GM15510 (cell line): ENCODE data around the gene KDF1.

Experiments used
- POLR2A ChIP-seq: IDR thresholded peaks from 3 replicates; pipeline ENCODE4 v1.6.1; 2011; ENCODE audit warnings: borderline replicate concordance; ENCODE audit not compliant: insufficient read length; ENCODE audit errors: extremely low read depth

Gene KDF1

DNA sequence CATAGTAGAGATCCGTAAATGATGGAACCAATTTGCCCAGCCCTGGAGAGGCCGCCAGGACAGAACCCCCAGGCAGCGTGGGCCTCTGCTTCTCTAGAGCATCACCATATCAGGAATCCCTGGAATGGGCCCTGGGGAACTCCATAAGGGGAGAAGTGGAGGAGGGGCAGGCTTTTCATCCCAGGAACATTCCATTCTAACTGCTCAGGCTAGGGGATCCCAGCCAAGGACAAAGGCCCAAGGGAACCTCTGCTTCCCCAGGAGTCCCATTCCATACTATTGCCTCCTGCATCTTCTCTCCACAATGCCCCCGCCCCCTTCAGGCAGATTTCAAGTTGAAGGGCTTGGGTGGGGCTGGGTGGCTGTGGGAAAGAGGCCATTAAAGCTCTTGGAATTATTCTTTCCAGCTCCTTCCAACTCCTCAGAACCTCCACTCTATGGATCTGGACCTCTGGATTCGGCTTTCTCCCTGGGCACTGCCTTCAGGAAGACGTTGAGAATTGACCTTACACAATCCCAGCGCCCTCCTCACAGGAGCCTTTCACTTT, 39.2 kb upstream of the KDF1 start:
- no peak for TF ChIP-seq POLR2A

DNA sequence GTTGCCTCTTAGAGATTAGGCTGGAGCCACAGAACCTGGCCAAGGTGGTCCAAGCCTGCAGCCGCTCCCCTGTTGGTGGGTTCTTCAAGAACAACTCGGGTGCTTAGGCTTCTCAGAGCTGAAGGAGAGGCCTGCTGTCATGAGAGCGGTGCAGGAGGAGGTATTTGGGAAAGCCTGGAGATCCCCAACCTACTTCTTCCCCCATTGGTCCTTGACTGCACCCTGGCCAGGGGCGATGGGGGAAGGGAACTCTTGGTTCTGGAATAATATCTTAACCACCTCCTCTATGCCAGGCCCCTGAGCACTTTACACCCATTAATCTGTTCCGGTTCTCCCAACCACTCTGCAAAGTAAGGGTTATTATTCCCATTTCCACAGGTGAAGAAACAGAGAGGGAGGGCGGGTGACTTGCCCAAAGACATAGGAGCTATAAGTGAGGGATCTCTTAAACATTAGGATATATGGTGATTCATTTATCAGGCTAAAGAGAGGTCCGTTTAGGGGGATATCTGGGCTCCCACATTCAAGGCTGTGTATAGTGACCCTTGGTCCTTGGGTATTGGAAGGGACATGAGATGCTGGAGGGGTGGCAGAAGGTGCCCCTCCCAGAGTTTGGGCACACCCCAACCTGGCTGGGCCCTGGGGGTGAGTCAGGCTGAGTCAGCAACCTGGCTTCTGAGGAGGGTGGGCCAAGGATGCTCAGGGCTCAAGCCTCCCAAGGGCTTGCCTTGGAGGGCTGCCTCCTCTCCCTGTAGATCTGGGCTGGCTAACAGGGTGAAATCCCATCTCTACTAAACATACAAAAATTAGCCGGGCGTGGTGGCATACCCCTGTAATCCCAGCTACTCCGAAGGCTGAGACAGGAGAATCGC, 38.4 kb upstream of the KDF1 start:
- TF ChIP-seq POLR2A: no peak

DNA sequence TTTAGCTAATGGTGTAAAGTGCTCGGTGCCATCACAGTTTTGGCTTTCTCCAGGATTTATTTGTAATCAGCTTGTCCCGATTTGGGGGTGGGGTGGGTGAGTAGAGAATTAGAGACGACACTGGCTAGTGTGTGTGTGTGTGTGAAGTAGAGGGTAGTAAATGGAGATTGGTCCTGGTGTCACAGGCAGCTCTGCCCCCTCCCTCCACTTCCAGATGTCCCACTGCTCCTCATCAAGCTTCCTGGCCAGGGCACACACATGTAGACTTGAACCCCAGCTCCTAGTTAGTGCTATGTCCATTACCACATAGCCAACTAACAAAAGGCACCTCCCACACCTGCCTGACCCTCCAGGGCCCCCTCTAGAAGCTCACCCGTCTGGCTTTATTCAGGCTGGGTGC, 36.4 kb upstream of the KDF1 start:
- TF ChIP-seq POLR2A: no peak

DNA sequence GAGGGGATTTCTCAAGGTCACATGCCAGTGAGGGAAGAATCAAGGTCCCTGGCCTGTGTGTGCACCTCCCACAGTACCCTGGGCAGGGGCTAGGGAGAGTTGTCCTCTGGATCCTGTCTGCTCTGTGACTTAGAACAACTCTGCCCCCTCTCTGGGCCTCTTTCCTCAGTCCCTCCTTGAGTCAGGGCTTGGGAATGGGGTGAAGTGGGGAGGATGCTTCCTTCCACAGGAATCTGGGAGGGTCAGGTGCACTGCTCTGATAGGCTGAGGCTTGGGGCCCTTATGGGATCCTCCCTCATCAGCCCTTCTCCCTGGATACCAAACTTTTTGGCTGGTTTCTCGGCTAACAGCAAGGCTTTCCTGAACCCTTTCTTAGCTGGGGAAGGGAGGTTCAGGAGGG, 35.8 kb upstream of the KDF1 start:
- no peak for TF ChIP-seq POLR2A

DNA sequence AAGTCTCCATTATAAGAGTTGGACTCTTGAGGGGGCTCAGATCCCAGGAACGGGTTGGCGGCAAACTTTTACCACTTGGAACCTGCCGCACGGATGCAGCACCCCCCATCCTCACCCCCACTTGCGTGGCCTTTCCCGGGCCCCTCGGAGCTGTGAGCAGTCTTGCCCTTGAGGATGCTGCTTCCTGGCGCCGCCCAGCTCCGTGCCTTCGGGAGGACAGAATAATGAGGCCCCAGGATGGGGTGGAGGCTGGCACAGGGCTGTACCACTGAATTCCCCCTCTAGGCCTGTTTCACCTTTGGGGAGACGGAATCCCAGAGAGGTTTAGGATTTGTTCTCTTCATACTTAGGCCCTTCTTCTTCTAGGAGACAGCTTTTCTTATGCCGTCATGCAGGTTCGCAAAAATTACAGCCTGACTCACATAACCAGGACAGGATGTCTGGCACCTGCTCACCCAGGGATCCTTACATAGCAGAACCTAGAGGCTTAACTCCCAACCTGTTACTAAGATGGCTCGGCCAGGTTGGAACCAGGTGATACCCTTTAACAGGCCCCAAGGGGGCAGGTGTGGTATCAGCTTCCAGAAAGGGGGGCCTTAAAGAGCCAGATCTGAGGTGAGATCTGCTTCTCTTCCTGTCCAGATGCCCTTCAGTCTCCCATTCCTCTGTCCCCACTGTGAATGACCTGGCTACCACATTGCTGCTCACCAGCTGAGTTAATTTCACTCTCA, 34.7 kb upstream of the KDF1 start:
- no peak for TF ChIP-seq POLR2A

DNA sequence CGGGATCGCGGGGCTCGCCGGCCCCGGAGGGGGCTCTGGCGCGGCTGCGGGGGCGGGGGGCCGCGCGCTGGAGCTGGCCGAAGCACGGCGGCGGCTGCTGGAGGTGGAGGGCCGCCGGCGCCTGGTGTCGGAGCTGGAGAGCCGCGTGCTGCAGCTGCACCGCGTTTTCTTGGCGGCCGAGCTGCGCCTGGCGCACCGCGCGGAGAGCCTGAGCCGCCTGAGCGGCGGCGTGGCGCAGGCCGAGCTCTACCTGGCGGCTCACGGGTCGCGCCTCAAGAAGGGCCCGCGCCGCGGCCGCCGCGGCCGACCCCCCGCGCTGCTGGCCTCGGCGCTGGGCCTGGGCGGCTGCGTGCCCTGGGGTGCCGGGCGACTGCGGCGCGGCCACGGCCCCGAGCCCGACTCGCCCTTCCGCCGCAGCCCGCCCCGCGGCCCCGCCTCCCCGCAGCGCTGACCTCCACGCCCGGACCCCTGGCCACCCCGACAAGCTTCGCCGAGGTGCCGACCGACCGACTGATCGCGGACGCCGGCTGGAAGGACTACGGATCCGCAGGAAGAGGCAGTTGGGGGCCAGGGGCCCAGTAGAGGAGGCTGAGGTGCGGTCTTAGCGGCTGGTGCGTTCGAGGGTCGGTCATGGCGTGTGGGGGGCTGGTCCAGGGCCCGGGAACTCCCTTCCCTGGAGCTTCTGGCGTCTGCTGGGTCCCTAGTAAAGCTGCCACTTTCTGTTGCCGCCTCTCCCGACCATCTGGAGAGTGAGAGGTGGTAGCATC, 33.9 kb upstream of the KDF1 start:
- no peak for TF ChIP-seq POLR2A

DNA sequence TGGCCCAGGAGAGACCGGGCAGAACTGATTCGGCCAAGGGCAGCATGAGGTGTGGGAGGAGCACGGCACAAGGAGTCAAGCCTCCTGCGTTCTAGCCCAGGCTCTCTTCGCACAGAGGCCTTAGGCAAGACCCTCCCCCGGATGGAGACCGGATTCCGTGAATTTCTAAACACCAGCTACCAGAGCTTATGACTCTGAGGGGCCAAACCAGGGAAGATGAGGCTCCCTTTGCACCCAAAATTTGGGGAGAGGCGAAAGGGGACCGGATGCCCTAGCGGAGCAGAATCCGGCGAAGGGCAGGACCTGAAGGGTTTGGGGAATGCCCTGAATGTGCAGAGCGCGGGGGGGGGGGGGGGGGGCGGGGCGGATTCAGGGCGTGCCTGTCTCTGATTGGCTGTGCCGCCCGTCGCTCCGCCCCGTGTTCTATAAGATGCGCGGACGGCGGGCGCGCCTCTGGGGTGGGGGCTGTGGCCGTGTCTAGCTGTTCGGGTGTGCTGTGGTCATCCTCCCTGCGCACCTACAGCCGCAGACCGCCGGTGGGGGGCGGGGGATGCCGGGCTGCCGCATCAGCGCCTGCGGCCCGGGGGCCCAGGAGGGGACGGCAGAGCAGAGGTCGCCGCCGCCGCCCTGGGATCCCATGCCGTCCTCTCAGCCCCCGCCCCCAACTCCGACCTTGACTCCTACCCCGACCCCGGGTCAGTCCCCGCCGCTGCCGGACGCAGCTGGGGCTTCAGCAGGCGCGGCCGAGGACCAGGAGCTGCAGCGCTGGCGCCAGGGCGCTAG, 33.2 kb upstream of the KDF1 start, which contains the start of gene TRNP1:
Gene TRNP1, plus strand, starts transcription at position 456 of the 783 bp plus-strand sequence. Its CDS starts 95 bp downstream, at position 551.
- TF ChIP-seq POLR2A: peak; percentile 55

DNA sequence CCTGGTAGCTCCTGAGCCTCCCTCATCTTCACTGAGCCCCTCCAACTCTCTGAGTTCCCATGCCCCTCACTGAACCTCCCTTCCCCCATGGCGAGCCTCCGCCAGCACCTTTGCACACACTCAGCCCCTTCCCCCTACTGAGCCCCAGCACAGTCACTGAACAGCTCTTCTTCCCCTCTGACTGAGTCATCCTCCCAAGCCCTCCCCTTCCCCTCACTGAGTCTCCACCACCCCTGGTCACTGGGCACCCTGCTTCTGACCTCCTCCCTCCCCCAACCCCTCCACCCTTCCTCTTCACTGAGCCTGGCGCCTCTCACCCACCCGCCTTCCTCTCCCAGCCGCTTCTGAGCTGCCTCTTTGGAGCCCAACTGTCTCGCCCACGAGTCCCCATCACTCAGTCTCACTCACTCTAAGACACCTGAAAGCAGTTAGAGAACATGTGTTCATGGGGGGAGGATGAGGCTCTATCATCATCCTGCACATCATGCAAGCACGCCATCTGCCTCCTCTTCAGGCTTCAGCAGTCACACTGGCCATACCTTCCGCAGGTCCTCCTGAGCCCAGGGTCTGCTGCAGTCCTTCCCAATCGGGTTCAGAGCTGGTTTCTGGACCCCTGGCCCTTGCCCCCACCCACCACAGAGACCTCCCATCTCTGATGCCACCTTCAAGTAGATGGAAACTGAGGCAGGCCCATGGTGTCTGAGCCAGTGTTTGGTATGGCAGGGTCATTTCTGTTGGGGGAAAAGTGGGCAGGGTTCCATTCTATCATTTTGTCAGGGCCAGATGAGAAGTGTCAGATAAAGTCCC, 31.2 kb upstream of the KDF1 start:
- TF ChIP-seq POLR2A: no peak

DNA sequence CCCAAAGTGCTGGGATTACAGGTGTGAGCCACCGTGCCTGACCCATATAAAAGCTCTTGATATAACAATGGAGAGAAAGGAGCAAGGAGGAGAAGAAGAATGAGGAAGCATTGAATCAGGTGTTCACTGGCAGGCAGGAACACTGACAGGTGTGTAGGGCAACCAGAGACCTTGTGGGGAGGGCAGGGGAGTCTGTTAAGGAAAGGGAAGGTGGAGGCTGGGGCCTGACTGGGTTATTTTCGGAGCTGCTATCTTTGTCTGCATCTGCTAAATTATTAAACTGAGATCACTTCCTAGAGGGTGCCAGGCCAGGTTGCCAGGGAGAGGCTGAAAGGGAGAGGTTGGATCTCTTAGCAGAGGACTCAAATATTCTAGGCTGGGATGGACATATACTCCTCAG, 26.4 kb upstream of the KDF1 start:
- TF ChIP-seq POLR2A: no peak

DNA sequence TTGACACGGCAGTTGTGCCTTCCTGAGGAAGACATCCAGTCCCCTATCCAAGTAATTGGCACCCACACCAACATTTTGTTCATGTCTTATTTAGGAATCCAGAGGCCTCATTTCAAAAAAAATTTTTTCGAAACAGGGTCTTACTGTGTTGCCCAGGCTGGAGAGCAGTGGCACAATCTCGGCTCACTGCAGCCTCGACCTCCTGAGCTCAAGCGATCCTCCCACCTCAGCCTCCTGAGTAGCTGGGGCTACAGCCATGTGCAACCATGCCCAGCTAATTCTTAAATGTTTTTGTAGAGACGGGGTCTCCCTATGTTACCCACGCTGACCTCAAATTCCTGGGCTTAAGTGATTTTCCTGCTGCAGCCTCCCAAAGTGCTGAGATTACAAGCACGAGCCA, 24.0 kb upstream of the KDF1 start:
- no peak for TF ChIP-seq POLR2A

DNA sequence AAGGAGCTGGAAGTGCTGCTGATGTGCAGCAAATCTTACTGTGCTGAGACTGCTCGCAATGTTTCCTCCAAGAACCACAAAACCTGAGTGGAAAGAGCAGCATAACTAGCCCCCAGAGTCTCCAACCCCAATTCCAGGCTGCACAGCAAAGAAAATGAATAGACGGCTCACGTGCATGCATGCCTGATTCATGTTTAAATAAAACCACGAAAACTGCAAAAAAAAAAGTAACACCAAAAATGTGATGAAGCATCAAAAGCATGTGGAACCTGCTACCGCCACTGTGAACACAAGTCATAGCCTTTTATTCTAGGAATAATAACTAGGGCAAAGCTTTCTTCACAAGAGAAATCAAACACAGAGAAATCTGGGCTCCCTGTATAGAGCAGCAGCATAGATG, 23.6 kb upstream of the KDF1 start:
- TF ChIP-seq POLR2A: no peak

DNA sequence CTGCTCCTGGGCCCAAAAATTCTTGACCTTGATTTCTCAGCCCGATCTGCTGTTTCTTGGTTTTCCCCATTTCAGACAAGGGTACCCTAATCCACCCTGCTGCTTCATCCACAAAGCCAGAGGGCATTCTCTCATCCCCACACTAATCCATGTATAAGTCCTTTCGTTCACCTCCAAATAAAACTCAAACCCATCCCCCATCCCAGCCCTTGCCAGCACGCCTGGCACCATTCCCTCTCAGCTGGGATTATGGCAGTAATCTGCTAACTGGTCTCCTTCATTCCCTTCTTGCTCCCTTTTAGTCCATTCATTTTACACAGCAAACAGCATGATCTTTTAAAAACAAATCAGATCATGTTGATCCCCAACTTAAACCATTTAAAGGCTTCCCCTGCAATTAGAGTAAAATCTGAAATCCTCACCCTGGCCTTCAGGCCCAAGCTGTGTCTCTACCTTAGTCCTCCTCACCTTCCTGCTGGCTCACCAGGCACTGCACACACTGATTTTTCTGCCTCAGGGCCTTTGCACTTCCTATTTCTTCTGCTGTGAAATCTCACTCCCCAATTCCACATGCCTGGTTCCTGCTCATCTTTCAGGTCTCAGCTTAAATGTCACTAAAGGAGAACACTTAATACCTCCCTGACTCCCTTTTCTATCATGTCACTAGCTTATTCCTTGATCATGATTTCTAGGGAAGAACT, 21.0 kb upstream of the KDF1 start:
- no peak for TF ChIP-seq POLR2A

DNA sequence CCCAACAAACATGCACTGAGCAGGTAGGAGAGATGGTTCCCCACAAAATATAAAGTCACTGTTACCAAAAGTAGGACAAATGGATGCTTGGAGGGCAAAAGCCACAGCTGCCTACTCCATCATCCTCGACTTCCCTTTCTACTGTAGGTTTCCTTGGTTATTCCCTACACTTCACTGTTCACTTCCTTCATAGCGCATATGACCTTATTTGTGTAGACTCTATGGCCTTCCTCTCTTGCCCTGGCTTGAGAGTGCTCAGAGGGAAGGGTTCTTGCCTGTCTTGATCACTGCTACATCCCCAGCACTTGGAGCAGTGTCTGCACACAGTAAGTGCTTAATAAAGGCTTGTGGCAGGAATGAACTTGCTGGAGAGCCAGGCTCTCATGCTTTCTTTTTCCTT, 18.6 kb upstream of the KDF1 start:
- no peak for TF ChIP-seq POLR2A
